RWPE2 (cell line): Measurements from ENCODE around the gene BPIFA2.
A peak's percentile ranks its signal among the peaks of the same experiment; 100 is the strongest.

Experiments
- ATAC-seq: fragments of 200-7000 bp; cut with Tn5 transposase; 3 replicates; pipeline ENCODE4 v1.9.1; 2021; ENCODE audit warnings: low read depth
- DNase-seq: peaks from one replicate; pipeline ENCODE4 v3.0.0-alpha.2; 2020; ENCODE audit warnings: low spot score
- H3K27ac ChIP-seq: fragments of 450-650 bp; 2 replicates; pipeline ENCODE4 v1.5.1; 2017; ENCODE audit warnings: mild to moderate bottlenecking; ENCODE audit not compliant: poor library complexity, severe bottlenecking
- H3K27me3 ChIP-seq: fragments of 250-450 bp; sonication (Bioruptor Pico); 2 replicates; pipeline ENCODE4 v1.5.1; 2021; ENCODE audit warnings: mild to moderate bottlenecking, moderate library complexity; ENCODE audit not compliant: insufficient read depth, poor library complexity, severe bottlenecking
- H3K36me3 ChIP-seq: fragments of 250-450 bp; sonication (Bioruptor Pico); 2 replicates; pipeline ENCODE4 v1.5.1; 2020; ENCODE audit warnings: low read depth, mild to moderate bottlenecking, moderate library complexity
- H3K4me1 ChIP-seq: fragments of 250-450 bp; sonication (Bioruptor Pico); 2 replicates; pipeline ENCODE4 v1.5.1; 2021; ENCODE audit warnings: mild to moderate bottlenecking, moderate library complexity; ENCODE audit not compliant: insufficient read depth, poor library complexity, severe bottlenecking
- H3K4me3 ChIP-seq: fragments of 250-450 bp; sonication (Bioruptor Pico); 2 replicates; pipeline ENCODE4 v1.5.1; 2021; ENCODE audit warnings: mild to moderate bottlenecking, moderate library complexity; ENCODE audit not compliant: severe bottlenecking
- H3K9me3 ChIP-seq: fragments of 250-450 bp; sonication (Bioruptor Pico); 2 replicates; pipeline ENCODE4 v1.5.1; 2021; ENCODE audit warnings: mild to moderate bottlenecking, moderate library complexity; ENCODE audit not compliant: severe bottlenecking
- CTCF ChIP-seq: fragments of 450-650 bp; IDR thresholded peaks from one replicate; pipeline ENCODE4 v1.5.1; 2017; ENCODE audit warnings: mild to moderate bottlenecking, moderate library complexity; ENCODE audit not compliant: poor library complexity, severe bottlenecking

BPIFA2 gene

GRCh38 chr20:33124994-33125393 lies 43.0 kb upstream of the BPIFA2 start:
- ATAC-seq, result no peak
- no peak overlapping the region for H3K4me3 ChIP-seq
- DNase-seq, result no peak
- H3K27me3 ChIP-seq, result no peaks in the 10 kb centered on the region
- H3K36me3 ChIP-seq, result no peaks in the 10 kb centered on the region
- H3K9me3 ChIP-seq, result peaks cover 6% of the 10 kb centered on the region
- peaks cover 16% of the 10 kb centered on the region for H3K4me1 ChIP-seq
- TF ChIP-seq CTCF, result no peak
- H3K27ac ChIP-seq, result no peak overlapping the region

- H3K4me1 ChIP-seq, result peaks cover 14% of the 10 kb centered on the region
- peaks cover 3% of the 10 kb centered on the region for H3K9me3 ChIP-seq
- no peak overlapping the region for H3K4me3 ChIP-seq
- DNase-seq (no peak), ATAC-seq (no peak)
- H3K36me3 ChIP-seq, result no peaks in the 10 kb centered on the region
- H3K27me3 ChIP-seq, result no peaks in the 10 kb centered on the region
- no peak for TF ChIP-seq CTCF
- no peak overlapping the region for H3K27ac ChIP-seq
Measured at GRCh38 chr20:33125983-33126382, 42.0 kb upstream of the BPIFA2 start.

GRCh38 chr20:33127422-33128097 lies 40.4 kb upstream of the BPIFA2 start:
- Histone ChIP-seq H3K4me3 (no peak overlapping the region), H3K36me3 (no peaks in the 10 kb centered on the region), H3K9me3 (peaks cover 3% of the 10 kb centered on the region), H3K4me1 (peaks cover 19% of the 10 kb centered on the region), H3K27ac (no peak overlapping the region), H3K27me3 (no peaks in the 10 kb centered on the region)
- no peak for ATAC-seq
- no peak for DNase-seq
- no peak for TF ChIP-seq CTCF

GRCh38 chr20:33130568-33131061 lies 37.3 kb upstream of the BPIFA2 start:
- Histone ChIP-seq H3K27me3 (no peaks in the 10 kb centered on the region), H3K36me3 (no peaks in the 10 kb centered on the region), H3K9me3 (no peaks in the 10 kb centered on the region), H3K4me1 (peaks cover 19% of the 10 kb centered on the region), H3K27ac (peak overlapping the region; percentile 65), H3K4me3 (no peak overlapping the region)
- ATAC-seq (peak; percentile 88), DNase-seq (peak; percentile 91)
- no peak for TF ChIP-seq CTCF

- ATAC-seq, result no peak
- Histone ChIP-seq H3K4me1 (peaks cover 19% of the 10 kb centered on the region), H3K4me3 (no peak overlapping the region), H3K9me3 (no peaks in the 10 kb centered on the region), H3K27ac (peak overlapping the region; percentile 65), H3K27me3 (no peaks in the 10 kb centered on the region), H3K36me3 (no peaks in the 10 kb centered on the region)
- TF ChIP-seq CTCF, result no peak
- no peak for DNase-seq
Measured at GRCh38 chr20:33131949-33132473, 35.9 kb upstream of the BPIFA2 start.
